Psoas muscle (tissue), 8 donors: ENCODE data around the gene SSH3. TPM values are rescaled to one million over a fixed set of nuclear protein-coding genes. Genes with fewer than 3 reads are reported as not detected.
A peak's percentile ranks its signal among the peaks of the same experiment; 100 is the strongest.

Experiments used
- ATAC-seq, 4 donors: fragments of 200-7000 bp; cut with Tn5 transposase; one replicate each; pipeline ENCODE4 v1.9.1; 2020; ENCODE audit warnings: moderate library complexity in 3 of 4, mild to moderate bottlenecking in 2 of 4
- DNase-seq, 2 donors: peaks; one replicate each; pipeline ENCODE4 v3.0.0-alpha.2; 2020
- H3K27ac ChIP-seq: fragments of 200-600 bp; one replicate; pipeline ENCODE4 v1.8.0; 2022
- H3K27me3 ChIP-seq, 3 donors: fragments of 200-600 bp in 1 of 3; one replicate each; pipeline versions ENCODE4 v1.6.1 to v1.8.0; 2013 to 2022; ENCODE audit warnings: low read length in 2 of 3, mild to moderate bottlenecking in 2 of 3, moderate library complexity in 1 of 3; ENCODE audit not compliant: insufficient read depth in 3 of 3
- H3K36me3 ChIP-seq, 2 donors: fragments of 200-600 bp in 1 of 2; one replicate each; pipeline versions ENCODE4 v1.6.1 to v1.8.0; 2013 to 2022; ENCODE audit warnings: low read depth in 1 of 2, mild to moderate bottlenecking in 1 of 2, moderate library complexity in 1 of 2; ENCODE audit not compliant: insufficient read depth in 1 of 2
- H3K4me1 ChIP-seq: fragments of 200-600 bp; one replicate; pipeline ENCODE4 v1.8.0; 2022
- H3K4me3 ChIP-seq: fragments of 200-600 bp; one replicate; pipeline ENCODE4 v1.8.0; 2022; ENCODE audit warnings: mild to moderate bottlenecking
- H3K9me3 ChIP-seq: fragments of 200-600 bp; one replicate; pipeline ENCODE4 v1.8.0; 2022
- WGBS, 3 donors: extraction: QIAGEN DNeasy Blood & Tissue Kit; methylation state at CpG; one replicate each; pipeline versions ENCODE4 v1.1.6 to v1.1.7; 2013; 5-methylcytosine and 5-hydroxymethylcytosine counted together
- intact Hi-C, 2 donors: fragments of 100-400 bp; cut with DNase I; formaldehyde crosslinking; loops; one replicate each; pipeline versions ENCODE4 v1.11.0 to v1.14.2; 2022
- polyA plus RNA-seq, 3 donors: library from polyadenylated mRNA; stranded (reverse); fragments of 200-250 nt; gene quantifications; one replicate each; pipeline ENCODE4 v1.2.3, GENCODE V29; 2013
- total RNA-seq, 4 donors: library from RNA; stranded (reverse); fragmentation: NEBNext Ultra II Directional in 2 of 4; extraction: Animal tissue kit (Norgen Biotek cat#: 25700) in 2 of 4; gene quantifications; one replicate each; pipeline versions ENCODE4 v1.2.1 to v1.2.4, GENCODE V29; 2021 to 2023
- TF ChIP-seq, protein P1 (sequence below): fragments of 200-600 bp; IDR thresholded peaks from one replicate; pipeline ENCODE4 v1.8.0; 2022; ENCODE audit warnings: antibody characterized with exemption
- donor health status: healthy with polysubstance abuse.
- donor health status: DM: no; HTN: no; CAD: no; lungs with moderate emphysema.
- donor health status: Bipolar disorder and iron deficiency.
- donor health status: healthy.
- donor health status: DM: yes; HTN: yes; CAD: no.
- donor health status: DM: no; HTN: no; CAD: no.
- donor health status: DM: no; HTN: no; CAD: no.
- donor health status: DM: yes; HTN: yes; CAD: no.

SSH3 gene
- total and polyA plus RNA-seq, 7 donors: 3.0 to 10.1 (median 5.0) TPM

DNA sequence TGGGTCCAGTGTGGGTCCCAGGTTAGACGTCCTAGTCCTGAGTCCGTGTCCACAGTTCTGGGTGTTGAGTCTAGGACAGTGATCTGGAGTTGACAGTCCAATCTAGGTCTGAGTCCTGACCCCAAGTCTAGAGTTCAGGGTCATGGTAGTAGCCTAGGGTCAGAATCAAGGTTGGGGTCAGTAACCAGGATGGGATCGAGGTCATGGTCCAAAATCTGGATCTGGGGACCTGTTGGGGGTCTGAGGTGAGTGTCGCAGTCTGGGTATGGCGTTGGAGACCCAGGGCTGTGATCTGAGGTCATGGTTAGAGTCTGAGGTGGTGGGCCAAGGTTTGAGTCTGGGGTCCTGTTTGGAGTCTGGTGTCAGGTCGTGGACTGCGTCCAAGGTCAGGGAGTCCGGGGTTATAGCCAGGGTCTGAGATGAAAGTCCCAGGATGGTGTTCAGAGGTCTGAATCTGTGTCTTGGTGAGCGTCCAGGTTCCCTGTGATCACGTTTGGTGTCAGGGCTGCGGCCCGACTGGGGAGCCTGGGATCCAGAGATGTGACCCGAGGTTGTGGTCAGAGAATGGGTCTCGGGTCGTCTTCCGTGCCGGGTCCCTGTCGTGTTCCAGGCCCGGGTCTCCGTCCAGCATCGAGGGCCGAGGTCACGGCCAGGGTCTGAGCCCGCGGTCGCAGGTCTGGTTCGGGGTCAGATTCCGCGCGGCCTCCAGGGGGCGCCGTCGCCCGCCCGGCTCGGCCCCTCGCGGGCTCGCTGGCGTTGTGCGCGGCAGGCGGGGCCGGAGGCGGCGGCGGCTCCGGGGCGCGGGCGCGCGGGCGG, 37.5 kb upstream of the SSH3 start:
- ATAC-seq (peak; percentile 79 to 84 (median 82)), DNase-seq (peak; percentile 85 to 92)
- Histone ChIP-seq H3K9me3 (no peaks in the 10 kb centered on the region), H3K36me3 (peaks cover 0 to 14% of the 10 kb centered on the region in 2 donors), H3K4me3 (peak overlapping the region; percentile 47), H3K4me1 (peaks cover 46% of the 10 kb centered on the region), H3K27ac (peak overlapping the region; percentile 62), H3K27me3 (no peaks in the 10 kb centered on the region)
- TF ChIP-seq, protein P1, sequence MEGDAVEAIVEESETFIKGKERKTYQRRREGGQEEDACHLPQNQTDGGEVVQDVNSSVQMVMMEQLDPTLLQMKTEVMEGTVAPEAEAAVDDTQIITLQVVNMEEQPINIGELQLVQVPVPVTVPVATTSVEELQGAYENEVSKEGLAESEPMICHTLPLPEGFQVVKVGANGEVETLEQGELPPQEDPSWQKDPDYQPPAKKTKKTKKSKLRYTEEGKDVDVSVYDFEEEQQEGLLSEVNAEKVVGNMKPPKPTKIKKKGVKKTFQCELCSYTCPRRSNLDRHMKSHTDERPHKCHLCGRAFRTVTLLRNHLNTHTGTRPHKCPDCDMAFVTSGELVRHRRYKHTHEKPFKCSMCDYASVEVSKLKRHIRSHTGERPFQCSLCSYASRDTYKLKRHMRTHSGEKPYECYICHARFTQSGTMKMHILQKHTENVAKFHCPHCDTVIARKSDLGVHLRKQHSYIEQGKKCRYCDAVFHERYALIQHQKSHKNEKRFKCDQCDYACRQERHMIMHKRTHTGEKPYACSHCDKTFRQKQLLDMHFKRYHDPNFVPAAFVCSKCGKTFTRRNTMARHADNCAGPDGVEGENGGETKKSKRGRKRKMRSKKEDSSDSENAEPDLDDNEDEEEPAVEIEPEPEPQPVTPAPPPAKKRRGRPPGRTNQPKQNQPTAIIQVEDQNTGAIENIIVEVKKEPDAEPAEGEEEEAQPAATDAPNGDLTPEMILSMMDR: peak; percentile 78
- 10 to 15% (median 13%) methylated on average over 45 to 54 of the region's 54 CpGs for WGBS, 3 donors
- intact Hi-C loops: loop anchor here (1.0 to 10.0 kb wide), 4 partner anchors 36 to 119 kb away; partner anchors contain the start of gene SSH3 (in 1 of the 2)

DNA sequence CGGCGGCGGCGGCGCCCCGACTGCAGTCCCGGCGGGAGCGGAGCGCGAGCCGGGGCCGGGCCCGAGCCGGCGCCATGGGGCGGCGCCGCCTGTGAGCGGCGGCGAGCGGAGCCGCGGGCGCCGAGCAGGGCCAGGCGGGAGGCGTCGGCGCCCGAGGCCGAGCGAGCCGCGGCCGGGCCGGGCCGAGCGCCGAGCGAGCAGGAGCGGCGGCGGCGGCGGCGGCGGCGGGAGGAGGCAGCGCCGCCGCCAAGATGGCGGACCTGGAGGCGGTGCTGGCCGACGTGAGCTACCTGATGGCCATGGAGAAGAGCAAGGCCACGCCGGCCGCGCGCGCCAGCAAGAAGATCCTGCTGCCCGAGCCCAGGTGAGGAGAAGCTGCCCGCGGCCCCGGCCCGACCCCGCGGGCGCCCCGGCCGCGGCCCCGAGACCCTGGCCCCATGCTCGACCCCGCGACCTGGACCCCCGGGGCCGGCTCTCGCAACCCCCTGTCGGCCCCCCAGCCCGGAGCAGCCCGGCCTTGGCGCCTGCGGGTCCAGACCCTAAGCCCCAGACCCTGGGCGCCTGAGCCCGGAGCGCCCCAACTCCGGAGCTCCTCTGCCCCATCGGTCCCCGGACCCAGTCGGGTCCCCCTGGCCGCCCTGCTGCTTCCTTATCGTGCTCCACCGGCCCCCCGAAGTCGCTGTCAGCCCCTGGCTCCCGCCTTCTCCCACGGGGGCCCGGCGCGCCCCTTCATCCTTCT, 36.7 kb upstream of the SSH3 start, which contains the start of gene GRK2:
GRK2 (plus strand) TSS at position 25 of the 739 bp plus-strand sequence; CDS start at position 252, 227 bp downstream.
- no peaks in the 10 kb centered on the region for H3K27me3 ChIP-seq
- 1 to 2% (median 1%) methylated on average over 30 to 103 of the region's 103 CpGs for WGBS, 3 donors
- peak within 1 kb of the TSS; percentile 91 for H3K4me3 ChIP-seq
- ATAC-seq (peak; percentile 5 to 36 (median 22)), DNase-seq (peak in 1 of 2 donors; percentile 73)
- H3K4me1 ChIP-seq: peaks cover 51% of the 10 kb centered on the region
- TF ChIP-seq, protein P1: no peak
- peak within 1 kb of the TSS; percentile 69 for H3K27ac ChIP-seq
- intact Hi-C loops: loop anchor here (1.0 to 10.0 kb wide), 4 partner anchors 36 to 118 kb away; partner anchors contain the start of gene SSH3 (in 1 of the 2)
- H3K36me3 ChIP-seq: peaks cover 0 to 14% of the 10 kb centered on the region in 2 donors
- H3K9me3 ChIP-seq: no peaks in the 10 kb centered on the region

DNA sequence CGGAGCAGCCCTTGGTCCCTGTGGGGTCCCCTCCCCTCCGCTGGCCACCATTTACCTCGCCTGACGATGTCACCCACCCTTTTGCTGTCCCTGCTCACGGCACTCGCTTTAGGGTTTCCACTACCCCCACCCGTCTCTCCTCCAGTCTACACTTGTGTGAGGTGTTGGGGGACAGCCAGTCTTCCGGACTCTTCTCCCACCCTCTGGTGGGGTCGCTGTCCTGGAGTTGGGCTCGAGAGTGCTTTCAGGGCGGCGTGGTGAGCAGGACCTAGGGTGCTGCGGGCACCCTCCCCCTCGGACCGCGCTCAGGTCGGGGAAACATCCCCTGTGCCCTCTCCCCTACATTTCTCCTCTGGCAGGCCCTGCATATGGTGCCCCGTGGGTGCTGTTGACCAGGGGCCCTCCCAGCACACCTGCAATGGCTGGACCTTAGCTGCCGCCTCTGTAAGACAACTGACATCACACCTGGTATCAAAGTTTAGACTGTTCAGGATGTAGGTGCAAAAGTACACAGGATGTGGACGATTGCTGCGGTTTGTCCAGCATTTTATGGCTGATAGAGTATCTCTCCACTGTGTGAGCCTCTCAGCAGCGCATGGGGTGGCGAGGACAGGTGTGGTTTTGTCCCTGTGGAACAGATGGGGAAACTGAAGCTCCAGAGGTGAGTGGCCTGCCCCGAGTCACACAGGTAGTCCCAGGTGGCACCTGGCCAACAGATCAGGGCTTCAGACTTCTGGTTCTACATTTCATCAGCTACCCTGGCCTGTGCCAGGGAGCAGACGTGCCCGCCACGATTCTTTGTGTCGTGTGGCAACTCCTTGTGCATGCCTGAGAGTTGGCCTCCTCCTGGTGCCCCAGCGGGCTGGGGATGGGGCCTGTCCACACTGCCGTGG, 35.9 kb upstream of the SSH3 start:
- 16 to 21% (median 21%) methylated on average over 30 of the region's 30 CpGs for WGBS, 3 donors
- ATAC-seq (no peak), DNase-seq (peak in 1 of 2 donors; percentile 63)
- peaks cover 0 to 14% of the 10 kb centered on the region in 2 donors for H3K36me3 ChIP-seq
- peak overlapping the region; percentile 91 for H3K4me3 ChIP-seq
- H3K27me3 ChIP-seq: no peaks in the 10 kb centered on the region
- TF ChIP-seq, protein P1: no peak
- peak overlapping the region; percentile 69 for H3K27ac ChIP-seq
- intact Hi-C loops: loop anchor here in 1 of 2 donors (2.0 to 10.0 kb wide), 3 partner anchors 35 to 117 kb away; partner anchors contain the start of gene SSH3
- H3K4me1 ChIP-seq: peaks cover 56% of the 10 kb centered on the region
- no peaks in the 10 kb centered on the region for H3K9me3 ChIP-seq
